ENCODE measurements around the gene UROS.

DNA sequence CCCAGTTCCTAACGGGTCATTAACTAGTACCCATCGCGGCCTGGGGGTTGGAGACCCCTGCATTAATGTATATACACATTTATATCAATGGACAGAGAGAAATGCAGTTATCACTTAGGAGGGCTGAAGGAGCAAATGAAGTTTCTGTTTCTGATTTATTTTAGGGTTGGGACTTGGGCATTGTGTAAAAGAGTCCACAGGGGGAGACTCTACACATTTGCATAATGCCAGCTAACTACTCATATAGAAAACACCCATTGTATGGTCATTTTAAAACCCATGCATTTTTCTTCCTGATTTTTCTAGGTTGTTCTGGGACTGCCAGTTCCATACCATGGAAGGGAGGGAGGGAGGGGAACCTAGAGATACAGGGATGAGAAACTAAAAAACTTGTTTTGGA lies 23.8 kb upstream of the UROS start:
- TF ChIP-seq POLR2A (IDR thresholded peaks at IDR 0.05; ENCODE audit: low read length), result no peak
- no peak for TF ChIP-seq GATA1 (IDR thresholded peaks at IDR 0.05; ENCODE audit: low read depth, low read length)

All from erythroblast (primary cell).